ENCODE data around the gene LIN54.

DNA sequence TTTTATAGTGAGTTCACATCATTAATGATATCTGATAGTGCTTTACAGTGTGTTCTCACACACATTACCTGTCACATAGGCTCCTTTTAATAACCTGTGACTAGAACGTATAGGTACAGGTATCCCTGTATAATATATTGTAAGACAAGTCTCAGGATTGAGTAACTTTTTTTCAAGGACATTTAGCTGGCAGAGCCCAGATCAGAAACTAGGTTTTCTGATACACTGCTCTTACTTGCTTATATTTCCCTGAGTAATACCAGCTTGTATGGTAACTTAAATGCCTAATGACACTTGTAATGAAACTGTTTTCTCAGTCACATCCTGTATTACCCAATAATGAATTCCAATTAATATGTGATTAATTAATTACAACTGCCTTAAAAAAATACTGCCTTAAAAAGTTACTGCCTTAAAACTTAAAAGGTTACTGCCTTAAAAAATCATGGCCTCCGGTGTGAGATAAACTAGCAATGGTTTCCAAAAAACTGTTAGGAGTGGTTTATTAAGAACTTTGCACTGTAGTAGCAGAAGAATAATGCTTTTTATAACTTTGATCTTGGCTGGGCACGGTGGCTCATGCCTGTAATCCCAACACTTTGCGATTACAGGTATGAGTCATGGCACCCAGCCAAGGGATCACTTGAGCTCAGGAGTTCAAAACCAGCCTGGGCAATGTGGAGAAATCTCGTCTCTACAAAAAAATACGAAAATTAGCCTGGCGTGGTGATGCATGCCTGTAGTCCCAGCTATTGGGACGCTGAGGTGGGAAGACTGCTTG, 36.3 kb upstream of the LIN54 start:
- TF ChIP-seq CTCF (IDR thresholded peaks at IDR 0.05) = no peak
- no peak for TF ChIP-seq ZFX (IDR thresholded peaks at IDR 0.05; ENCODE audit: borderline replicate concordance)

All from 22Rv1 (cell line).